GM19023 (cell line): Measurements from ENCODE around the gene CNNM3.

Experiments used
- ATAC-seq: cut with Tn5 transposase; IDR thresholded peaks from one replicate; pipeline ENCODE4 v1.9.1; 2021; ENCODE audit warnings: mild to moderate bottlenecking, moderate library complexity; ENCODE audit not compliant: unreplicated experiment

Gene CNNM3

DNA sequence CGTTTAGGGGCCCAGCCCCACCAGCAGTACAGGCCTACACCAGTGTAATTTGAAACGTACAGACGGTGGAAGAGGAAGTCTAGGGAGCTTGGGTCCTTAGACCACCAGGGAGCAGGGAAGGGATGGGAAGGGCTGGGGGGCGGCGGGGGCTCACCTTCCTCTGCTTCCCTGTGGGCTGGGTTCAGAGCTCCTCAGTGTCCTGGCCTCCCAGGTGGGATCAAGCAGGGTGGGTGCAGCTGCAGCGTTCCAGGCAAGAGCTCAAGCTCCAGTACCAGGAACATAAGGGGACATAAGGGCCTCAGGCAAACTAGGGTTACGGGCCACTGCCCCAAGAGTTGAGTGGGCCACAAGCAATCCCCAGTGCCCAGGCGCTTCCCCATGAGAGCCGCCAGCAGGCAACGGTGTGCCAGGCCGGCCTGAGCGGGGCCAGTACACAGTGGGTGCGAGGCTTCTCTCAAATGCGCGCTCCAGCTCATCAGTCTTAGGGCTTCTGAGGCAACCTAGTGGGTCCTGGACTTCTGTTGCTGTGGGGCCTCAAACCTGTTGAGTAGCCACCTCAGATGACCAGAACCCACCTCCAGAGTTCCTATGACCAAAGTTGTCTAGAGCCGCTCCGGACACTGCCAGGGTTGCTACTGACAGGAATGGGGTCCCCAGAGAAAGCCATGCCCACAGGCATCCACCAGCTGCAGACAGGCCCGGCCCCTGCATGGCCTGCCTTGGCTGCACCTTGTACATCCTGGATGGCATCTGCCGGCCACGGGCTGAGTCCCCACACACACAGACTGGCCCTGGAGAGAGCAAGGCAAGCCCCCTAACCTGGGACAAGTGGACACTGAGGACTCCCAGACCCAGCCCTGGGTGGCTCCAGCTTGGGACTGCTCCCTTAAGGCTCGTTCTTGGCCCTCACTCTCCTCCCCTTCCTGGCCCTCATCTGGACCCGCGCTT lies 22.6 kb downstream of the CNNM3 start:
- ATAC-seq: peak; percentile 4

- peak; percentile 64 for ATAC-seq
Measured at GRCh38 chr2:96839293-96839874, 23.3 kb downstream of the CNNM3 start.

DNA sequence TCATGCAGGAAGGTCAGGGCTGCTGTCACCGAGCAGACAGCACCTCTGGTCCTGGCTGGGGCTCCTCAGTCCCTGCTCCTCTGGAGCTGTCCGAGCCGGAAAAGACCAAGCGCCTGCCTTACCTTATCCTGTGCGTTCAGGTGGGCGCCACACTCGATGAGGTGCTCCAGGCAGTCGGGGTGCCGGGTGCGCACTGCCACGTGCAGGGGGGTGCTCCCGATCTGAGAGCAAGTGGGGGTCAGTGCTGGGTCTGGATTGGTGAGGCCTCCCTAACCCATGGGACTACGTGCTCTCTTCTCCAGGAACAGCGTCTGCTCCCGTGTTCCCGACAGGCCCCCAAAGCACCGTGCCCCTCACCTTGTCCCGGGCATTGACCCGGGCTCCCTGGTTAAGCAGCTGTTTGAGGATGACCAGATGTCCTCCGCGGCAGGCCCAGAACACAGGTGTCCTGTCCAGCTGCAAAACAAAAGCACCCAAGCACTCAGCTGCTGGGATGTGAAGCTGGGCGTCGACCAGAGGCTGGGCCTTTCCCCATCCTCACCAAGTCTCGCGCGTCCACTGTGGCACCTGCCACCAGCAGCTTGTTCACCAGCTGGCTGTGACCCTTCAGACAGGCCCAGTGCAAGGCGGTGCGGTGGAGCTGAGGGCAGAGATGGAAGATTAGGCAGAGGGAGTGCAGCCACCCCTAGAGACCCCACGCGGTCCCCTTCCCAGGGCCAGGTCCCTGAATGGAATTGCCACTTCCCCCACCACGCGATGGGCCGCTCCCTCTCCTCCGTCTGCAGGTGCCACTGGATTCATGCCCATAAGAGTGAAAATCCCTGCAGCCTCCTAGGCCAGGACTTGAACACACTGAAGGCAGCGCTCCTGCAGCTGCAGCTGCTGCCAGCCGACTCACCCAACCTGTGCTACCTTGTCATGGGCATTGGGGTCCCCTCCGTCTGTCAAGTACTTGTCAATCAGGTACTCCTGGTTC lies 24.1 kb downstream of the CNNM3 start:
- no peak for ATAC-seq

GRCh38 chr2:96841701-96842495 lies 25.8 kb downstream of the CNNM3 start:
- ATAC-seq: no peak

DNA sequence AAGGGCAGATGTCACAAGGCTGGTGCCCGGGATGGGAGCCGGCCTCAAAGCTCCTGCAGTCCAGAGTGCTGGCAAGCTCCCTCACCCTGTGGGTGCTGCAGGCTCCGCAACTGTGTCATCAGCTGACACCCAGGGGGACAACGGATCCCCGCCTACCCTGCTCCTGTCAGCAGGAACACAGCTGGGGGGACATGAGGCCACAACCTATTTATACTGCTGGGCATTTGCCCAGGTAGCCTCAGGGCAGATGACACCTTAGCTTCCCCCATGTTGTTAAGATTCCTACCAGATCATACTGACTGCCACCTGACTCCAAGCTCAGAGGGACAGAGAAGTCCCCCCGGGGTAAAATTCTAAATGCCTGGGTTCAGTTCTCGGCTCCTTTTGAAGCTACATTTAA lies 26.5 kb downstream of the CNNM3 start:
- no peak for ATAC-seq

DNA sequence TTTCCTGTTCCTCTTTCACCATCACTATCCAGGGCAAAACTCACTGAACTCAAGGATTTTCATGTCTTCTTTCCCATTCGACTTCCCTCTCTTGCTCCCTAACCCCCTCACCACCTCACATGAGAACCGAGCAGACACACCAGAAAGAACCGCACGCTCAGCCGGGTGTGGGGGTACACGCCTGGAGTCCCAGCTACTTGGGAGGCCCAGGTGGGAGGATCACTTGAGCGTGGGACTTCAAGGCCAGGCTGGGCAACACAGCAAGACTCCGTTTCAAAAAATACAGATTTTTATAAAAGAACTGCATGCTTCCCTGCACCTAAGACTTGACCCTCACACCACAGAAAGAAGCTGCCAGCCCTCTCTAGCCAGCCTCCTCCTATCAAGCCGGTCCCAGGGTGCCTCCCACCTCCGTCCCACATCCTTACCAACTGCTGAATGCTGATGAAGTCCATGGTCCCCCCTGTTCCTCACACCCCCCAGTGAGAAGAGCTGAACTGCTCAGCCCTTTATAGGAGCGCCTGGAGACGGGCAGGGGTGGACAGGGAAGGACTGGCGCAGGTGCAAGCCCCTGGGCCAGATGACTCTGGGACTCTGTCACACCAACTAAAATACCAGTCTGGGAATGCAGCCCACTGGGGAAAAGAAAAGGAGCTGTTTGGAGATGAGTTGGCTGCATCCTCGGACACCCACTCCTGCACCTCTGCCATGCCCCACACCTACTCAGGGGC lies 27.6 kb downstream of the CNNM3 start, which contains the start of gene ANKRD23:
ANKRD23 (minus strand) TSS at position 484 of the 731 bp plus-strand sequence; CDS start at position 455, 29 bp downstream.
- ATAC-seq: no peak

DNA sequence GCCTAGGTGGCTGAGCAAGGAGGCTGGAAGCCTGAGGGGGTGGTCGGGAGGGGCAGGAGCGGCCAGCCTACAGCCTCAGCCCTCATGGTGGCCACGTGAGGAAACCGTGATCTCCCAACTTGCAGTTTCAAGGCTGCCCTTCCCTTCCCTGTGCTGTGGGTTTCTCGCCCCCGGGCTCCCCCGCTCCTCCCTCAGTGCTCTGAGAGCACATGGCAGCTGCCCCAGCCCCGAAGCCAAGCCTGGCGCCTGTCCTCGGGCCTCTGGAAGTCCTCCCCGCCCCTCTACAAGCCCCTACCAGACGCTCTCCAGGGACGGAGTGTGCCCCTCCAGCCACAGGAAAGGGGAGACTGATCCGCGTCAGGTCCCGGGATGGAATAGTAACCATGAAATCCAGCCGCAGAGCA lies 28.3 kb downstream of the CNNM3 start:
- no peak for ATAC-seq

- no peak for ATAC-seq
Measured at GRCh38 chr2:96846825-96847224, 30.8 kb downstream of the CNNM3 start.

- no peak for ATAC-seq
Measured at GRCh38 chr2:96847586-96847985, 31.5 kb downstream of the CNNM3 start.

GRCh38 chr2:96848264-96848663 lies 32.2 kb downstream of the CNNM3 start:
- no peak for ATAC-seq

GRCh38 chr2:96852667-96853066 lies 36.6 kb downstream of the CNNM3 start:
- no peak for ATAC-seq

DNA sequence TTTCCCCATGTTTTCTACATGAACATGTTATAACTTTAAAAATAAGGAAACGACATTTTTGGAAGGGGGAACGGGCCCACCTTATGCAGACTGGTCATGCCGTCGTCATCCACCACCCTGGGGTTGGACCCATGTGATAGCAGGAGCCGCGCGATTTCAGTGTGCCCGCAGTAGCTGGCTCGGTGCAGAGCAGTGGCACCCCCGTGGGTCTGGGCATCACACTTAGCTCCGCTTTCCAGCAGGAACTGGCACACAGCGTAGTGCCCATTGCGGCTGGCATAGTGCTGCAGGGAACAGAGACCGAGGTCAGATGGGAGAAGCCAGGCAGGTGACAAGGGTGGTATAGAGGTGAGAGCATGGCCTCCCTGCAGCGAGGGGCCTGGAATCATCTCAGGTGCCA lies 37.3 kb downstream of the CNNM3 start:
- ATAC-seq: no peak

DNA sequence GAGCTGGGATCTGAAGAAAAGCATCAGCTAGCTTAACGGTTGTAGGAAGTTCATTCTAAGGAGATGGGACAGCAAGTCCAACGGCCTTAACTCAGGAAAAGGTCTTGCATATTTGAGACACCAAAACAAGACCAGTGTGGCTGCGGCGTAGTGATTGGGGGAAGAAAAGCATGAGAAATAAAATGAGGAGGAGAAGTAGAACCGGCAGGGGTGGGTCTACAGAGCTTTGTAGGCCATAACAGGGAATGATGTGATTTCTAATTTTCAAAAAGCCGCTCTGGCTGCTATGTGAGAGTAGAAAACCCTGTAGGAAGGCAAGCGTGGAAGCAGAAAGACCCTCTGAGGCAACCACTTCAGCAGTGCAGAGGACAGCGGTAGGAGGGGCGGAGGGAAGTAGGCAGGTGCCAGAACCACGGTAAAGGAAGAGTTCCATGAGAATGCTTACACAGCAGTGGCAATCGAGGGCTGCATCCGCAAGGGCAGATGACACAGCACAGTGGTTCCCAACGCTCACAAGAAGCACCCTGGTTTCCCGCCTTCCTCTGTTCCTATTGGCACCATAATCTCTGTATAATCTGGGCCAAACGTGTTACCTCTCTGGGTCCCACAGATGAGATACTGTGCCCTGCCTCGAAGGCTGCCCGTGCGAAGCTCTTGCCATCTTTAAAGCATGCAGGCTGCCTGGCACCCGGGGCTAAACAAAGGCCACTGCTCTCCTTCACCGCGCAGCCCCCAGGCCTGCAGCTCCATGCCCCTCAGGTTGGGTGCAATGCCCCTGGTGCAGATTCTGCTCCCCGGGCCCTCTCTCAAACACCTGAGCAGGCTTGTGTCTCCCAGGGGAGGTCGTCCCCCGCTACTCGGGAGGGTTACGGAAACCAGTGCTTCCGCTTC lies 41.0 kb downstream of the CNNM3 start:
- ATAC-seq: peak; percentile 4

DNA sequence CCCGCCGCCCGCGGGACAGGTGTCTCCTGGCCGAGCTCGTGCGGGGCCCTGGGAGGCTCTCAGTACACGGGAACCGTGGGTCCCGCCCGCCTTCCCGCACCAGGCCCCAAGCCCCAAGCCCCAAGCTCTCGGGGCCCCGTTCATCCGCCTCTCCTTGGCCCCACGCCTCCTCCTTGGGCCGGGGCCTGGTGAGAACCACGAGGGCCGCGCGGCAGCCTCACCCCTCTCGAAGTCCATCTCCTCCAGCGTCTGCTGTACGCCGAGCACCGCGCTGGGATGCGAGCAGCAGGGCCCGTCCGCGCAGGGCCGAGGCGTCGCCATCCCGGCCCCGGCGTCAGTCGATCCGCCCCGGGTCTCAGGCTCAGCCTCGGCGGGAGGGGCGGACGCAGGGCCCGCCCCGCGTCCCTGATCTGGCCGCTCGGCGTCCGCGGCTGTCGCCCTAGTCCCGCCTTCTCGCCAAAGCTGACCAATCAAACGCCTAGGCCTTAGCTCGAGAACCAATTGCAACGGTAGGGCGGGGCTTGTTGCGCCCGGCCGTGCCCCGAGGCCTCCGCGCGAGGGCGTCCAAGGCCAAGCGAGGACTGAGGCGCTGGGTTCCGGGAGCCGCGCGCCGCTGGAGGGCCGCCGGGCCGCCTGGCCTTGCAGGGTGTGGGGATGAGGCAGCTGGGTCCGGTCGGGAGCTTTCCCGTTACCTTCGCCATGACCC lies 41.8 kb downstream of the CNNM3 start, which contains the start of gene ANKRD39:
ANKRD39 (minus strand) TSS at position 350 of the 706 bp plus-strand sequence; CDS start at position 321, 29 bp downstream.
- peak; percentile 91 for ATAC-seq

- ATAC-seq: no peak
Measured at GRCh38 chr2:96859099-96859649, 43.1 kb downstream of the CNNM3 start.

GRCh38 chr2:96859681-96860064 lies 43.6 kb downstream of the CNNM3 start:
- ATAC-seq: no peak
